ENCODE data around the gene MAN1A1.

- no peak for TF ChIP-seq CTCF (IDR thresholded peaks at IDR 0.05; ENCODE audit: low read length)
- TF ChIP-seq EZH2 (optimal IDR thresholded peaks at IDR 0.05; ENCODE audit: low read depth, low read length): no peak
- no peak for TF ChIP-seq EZH2phosphoT487 (IDR thresholded peaks at IDR 0.05; ENCODE audit: low read length)
These were observed 24.8 kb downstream of the MAN1A1 start for GRCh38 chr6:119324718-119325117.

Measured in MM.1S (cell line).